ENCODE data around the gene DACH1.

DNA sequence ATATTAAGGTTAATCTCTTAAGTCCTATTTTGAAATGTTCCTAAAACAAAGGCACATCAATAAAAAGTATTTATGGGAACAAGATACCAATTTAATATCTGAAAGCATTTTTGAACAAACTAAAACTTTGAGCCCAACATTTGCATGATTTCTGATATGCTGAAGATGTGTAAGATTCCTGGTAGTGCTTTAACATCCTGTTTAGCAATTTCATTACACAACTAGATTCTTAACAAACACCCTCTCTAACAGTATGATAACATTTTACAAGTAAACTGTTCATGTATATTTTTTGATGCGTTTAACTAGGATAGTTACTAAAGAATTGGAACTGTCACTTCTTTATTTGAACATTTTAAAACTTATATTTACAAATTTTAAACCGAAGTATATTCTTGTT is 63.9 kb downstream of the DACH1 start:
- TF ChIP-seq, protein P1, sequence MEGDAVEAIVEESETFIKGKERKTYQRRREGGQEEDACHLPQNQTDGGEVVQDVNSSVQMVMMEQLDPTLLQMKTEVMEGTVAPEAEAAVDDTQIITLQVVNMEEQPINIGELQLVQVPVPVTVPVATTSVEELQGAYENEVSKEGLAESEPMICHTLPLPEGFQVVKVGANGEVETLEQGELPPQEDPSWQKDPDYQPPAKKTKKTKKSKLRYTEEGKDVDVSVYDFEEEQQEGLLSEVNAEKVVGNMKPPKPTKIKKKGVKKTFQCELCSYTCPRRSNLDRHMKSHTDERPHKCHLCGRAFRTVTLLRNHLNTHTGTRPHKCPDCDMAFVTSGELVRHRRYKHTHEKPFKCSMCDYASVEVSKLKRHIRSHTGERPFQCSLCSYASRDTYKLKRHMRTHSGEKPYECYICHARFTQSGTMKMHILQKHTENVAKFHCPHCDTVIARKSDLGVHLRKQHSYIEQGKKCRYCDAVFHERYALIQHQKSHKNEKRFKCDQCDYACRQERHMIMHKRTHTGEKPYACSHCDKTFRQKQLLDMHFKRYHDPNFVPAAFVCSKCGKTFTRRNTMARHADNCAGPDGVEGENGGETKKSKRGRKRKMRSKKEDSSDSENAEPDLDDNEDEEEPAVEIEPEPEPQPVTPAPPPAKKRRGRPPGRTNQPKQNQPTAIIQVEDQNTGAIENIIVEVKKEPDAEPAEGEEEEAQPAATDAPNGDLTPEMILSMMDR (conservative IDR thresholded peaks at IDR 0.05 in 1 of 2, IDR thresholded peaks at IDR 0.05 in 1 of 2; ENCODE audit: low read depth in 1 of 2, low read length in 2 of 2) = no peak
- no peak for TF ChIP-seq EZH2 (IDR thresholded peaks at IDR 0.05; ENCODE audit: low read length, missing control alignments)

Measured in fibroblast of lung (primary cell).